PC-9 (cell line): ENCODE data around the gene RIMS4. TPM values are rescaled to one million over a fixed set of nuclear protein-coding genes. Genes with fewer than 3 reads are reported as not detected.

ENCODE experiments used
- BruUV-seq: library from RNA; stranded (reverse); fragments of 400-500 nt; replicated peaks from 2 replicates; lab custom pipeline; 2021; lab: Mats Ljungman, UMichigan
- CTCF ChIA-PET: fragments of 300-600 bp; sonication (Branson Sonifier 250); formaldehyde crosslinking; loops from one replicate; lab custom pipeline; 2022; ENCODE audit warnings: antibody characterized with exemption; lab: Charles Lee
- POLR2A ChIA-PET: fragments of 300-600 bp; sonication (Branson Sonifier 250); formaldehyde crosslinking; loops from one replicate; lab custom pipeline; 2022; ENCODE audit warnings: antibody characterized with exemption; ENCODE audit not compliant: unreplicated experiment; lab: Charles Lee
- DNase-seq, 2 experiments: peaks; one replicate each; pipeline versions ENCODE4 v3.0.0 to v3.0.0-alpha.2; 2015 to 2022; ENCODE audit warnings: mixed read lengths in 1 of 2
- H2AFZ ChIP-seq: fragments of 200-600 bp; sonication (generic); 2 replicates; pipeline ENCODE4 v1.8.1; 2017; ENCODE audit warnings: antibody characterized with exemption
- H3F3A ChIP-seq: fragments of 200-600 bp; sonication (generic); 2 replicates; pipeline ENCODE4 v1.8.1; 2017; ENCODE audit warnings: antibody characterized with exemption, mild to moderate bottlenecking, low read depth; ENCODE audit not compliant: insufficient read depth
- H3K27ac ChIP-seq: fragments of 200-600 bp; sonication (generic); 2 replicates; pipeline ENCODE4 v1.6.1; 2016; ENCODE audit warnings: mixed run types
- H3K27me3 ChIP-seq: fragments of 200-600 bp; sonication (generic); 2 replicates; pipeline ENCODE4 v1.6.1; 2016; ENCODE audit warnings: low read depth, mixed run types; ENCODE audit not compliant: insufficient read depth
- H3K36me3 ChIP-seq: fragments of 200-600 bp; sonication (generic); 2 replicates; pipeline ENCODE4 v1.6.1; 2016; ENCODE audit warnings: low read depth, mixed run types
- H3K4me1 ChIP-seq: fragments of 200-600 bp; sonication (generic); replicated peaks from 2 replicates; pipeline ENCODE4 v1.6.1; 2016; ENCODE audit warnings: mixed run types; ENCODE audit not compliant: insufficient read depth
- H3K4me2 ChIP-seq: fragments of 200-600 bp; sonication (generic); 2 replicates; pipeline ENCODE4 v1.6.1; 2017; ENCODE audit warnings: mixed run types
- H3K4me3 ChIP-seq: fragments of 200-600 bp; sonication (generic); 2 replicates; pipeline ENCODE4 v1.6.1; 2016; ENCODE audit warnings: mixed run types
- H3K79me2 ChIP-seq: fragments of 200-600 bp; sonication (generic); 2 replicates; pipeline ENCODE4 v1.6.1; 2017; ENCODE audit warnings: low read depth, mixed run types
- H3K9me2 ChIP-seq: fragments of 200-600 bp; sonication (generic); 2 replicates; pipeline ENCODE4 v1.8.1; 2017; ENCODE audit warnings: mild to moderate bottlenecking; ENCODE audit not compliant: insufficient read depth
- H3K9me3 ChIP-seq: fragments of 200-600 bp; sonication (generic); 2 replicates; pipeline ENCODE4 v1.8.1; 2016; ENCODE audit warnings: low read depth; ENCODE audit not compliant: insufficient read depth
- H4K20me1 ChIP-seq: fragments of 200-600 bp; sonication (generic); 2 replicates; pipeline ENCODE4 v1.8.1; 2017; ENCODE audit not compliant: insufficient read depth
- CTCF ChIP-seq: fragments of 200-600 bp; sonication (generic); conservative IDR thresholded peaks from 2 replicates; pipeline ENCODE4 v1.6.1; 2017; ENCODE audit warnings: mixed run types, antibody characterized with exemption, mild to moderate bottlenecking, moderate library complexity
- EZH2 ChIP-seq: fragments of 200-600 bp; sonication (generic); IDR thresholded peaks from 2 replicates; pipeline ENCODE4 v1.8.0; 2017; ENCODE audit warnings: antibody characterized with exemption, low read depth
- intact Hi-C: fragments of 100-400 bp; cut with micrococcal nuclease; formaldehyde crosslinking; loops from one replicate; pipeline ENCODE4 v1.10.0; 2022; ENCODE audit not compliant: unreplicated experiment
- total RNA-seq: library from RNA; stranded (reverse); gene quantifications from 2 replicates; pipeline ENCODE4 v1.2.3, GENCODE V29; 2021

The RIMS4 gene
- total RNA-seq, 1 experiment from 2014 or later, result 0.13 TPM

GRCh38 chr20:44733341-44734069 is 76.8 kb downstream of the RIMS4 start:
- peak; percentile 55 to 78 for DNase-seq
- intact Hi-C loops, result loop anchor here (1.0 to 5.0 kb wide), 5 partner anchors 48 to 345 kb away; partner anchors contain the start of gene TTPAL
- Histone ChIP-seq H3K27ac (no peak overlapping the region), H3F3A (peaks cover 37% of the 10 kb centered on the region), H4K20me1 (no peaks in the 10 kb centered on the region), H3K79me2 (no peaks in the 10 kb centered on the region), H2AFZ (no peak overlapping the region), H3K4me3 (no peak overlapping the region), H3K27me3 (no peaks in the 10 kb centered on the region), H3K36me3 (no peaks in the 10 kb centered on the region), H3K9me2 (no peaks in the 10 kb centered on the region), H3K4me2 (no peak overlapping the region), H3K9me3 (peaks cover 6% of the 10 kb centered on the region), H3K4me1 (peaks cover 45% of the 10 kb centered on the region)
- TF ChIP-seq EZH2 (no peak), CTCF (peak; percentile 96)
- POLR2A ChIA-PET, result no interaction called here
- BruUV-seq, result no TSS peak
- CTCF ChIA-PET, result interaction anchor here (2.4 to 2.8 kb wide), 2 partner anchors 18 to 49 kb away, joined by 11 to 38 read pairs; partner anchors contain the start of gene CCN5

- H3K9me3 ChIP-seq, result peaks cover 6% of the 10 kb centered on the region
- DNase-seq, result no peak
- H3K4me1 ChIP-seq, result peaks cover 51% of the 10 kb centered on the region
- peaks cover 40% of the 10 kb centered on the region for H3F3A ChIP-seq
- ChIA-PET CTCF (interaction anchor here (0.8 to 2.8 kb wide), 3 partner anchors 17 to 48 kb away, joined by 5 to 38 read pairs (median 11); partner anchors contain the start of gene CCN5), POLR2A (interaction anchor here (0.6 to 0.7 kb wide), 3 partner anchors 48 to 80 kb away, joined by 3 to 15 read pairs (median 5); no protein-coding TSS in a partner anchor)
- H3K79me2 ChIP-seq, result no peaks in the 10 kb centered on the region
- no peak overlapping the region for H2AFZ ChIP-seq
- no peaks in the 10 kb centered on the region for H4K20me1 ChIP-seq
- intact Hi-C loops, result loop anchor here (2.0 to 5.0 kb wide), 3 partner anchors 122 to 344 kb away; partner anchors contain the start of gene TTPAL
- no peak overlapping the region for H3K27ac ChIP-seq
- no peak overlapping the region for H3K4me3 ChIP-seq
- H3K9me2 ChIP-seq, result no peaks in the 10 kb centered on the region
- no TSS peak for BruUV-seq
- no peak overlapping the region for H3K4me2 ChIP-seq
- no peaks in the 10 kb centered on the region for H3K27me3 ChIP-seq
- no peaks in the 10 kb centered on the region for H3K36me3 ChIP-seq
- TF ChIP-seq EZH2 (no peak), CTCF (no peak)
Measured at GRCh38 chr20:44732327-44732726, 78.0 kb downstream of the RIMS4 start.

DNA sequence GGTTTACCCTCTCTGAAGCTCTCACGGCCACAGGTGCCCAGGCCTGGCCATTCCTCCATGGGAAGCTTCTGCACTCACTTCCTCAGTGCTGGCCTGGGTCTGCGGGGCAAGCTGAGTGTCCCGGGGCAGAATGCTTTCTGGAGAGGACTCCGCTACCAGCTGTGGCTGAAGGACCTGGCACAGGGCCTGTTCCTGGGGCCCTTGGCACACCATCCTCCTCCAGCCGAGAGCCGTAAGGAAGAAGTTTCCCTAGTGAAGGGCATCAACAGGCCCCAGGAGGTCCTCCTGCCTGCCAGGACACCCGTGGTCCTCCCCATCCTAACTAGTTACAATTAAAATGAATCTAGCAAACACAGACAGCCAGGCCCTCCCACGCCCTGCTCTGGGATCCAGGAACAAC is 78.7 kb downstream of the RIMS4 start:
- Histone ChIP-seq H3K4me3 (no peak overlapping the region), H3K79me2 (no peaks in the 10 kb centered on the region), H3K4me2 (no peak overlapping the region), H2AFZ (no peak overlapping the region), H3K27ac (no peak overlapping the region), H3K9me3 (no peaks in the 10 kb centered on the region), H3K36me3 (no peaks in the 10 kb centered on the region), H3K9me2 (no peaks in the 10 kb centered on the region), H3K4me1 (peaks cover 48% of the 10 kb centered on the region), H4K20me1 (no peaks in the 10 kb centered on the region), H3F3A (peaks cover 33% of the 10 kb centered on the region), H3K27me3 (no peaks in the 10 kb centered on the region)
- intact Hi-C loops, result loop anchor here (2.0 to 5.0 kb wide), 3 partner anchors 121 to 343 kb away; partner anchors contain the start of gene TTPAL
- no peak for DNase-seq
- CTCF ChIA-PET, result interaction anchor here (0.8 to 2.8 kb wide), 3 partner anchors 16 to 47 kb away, joined by 5 to 38 read pairs (median 11); partner anchors contain the start of gene CCN5
- no peak for TF ChIP-seq EZH2
- no peak for TF ChIP-seq CTCF
- POLR2A ChIA-PET, result interaction anchor here (0.6 kb wide), 1 partner anchor 80 kb away, joined by 15 read pairs; no protein-coding TSS in a partner anchor
- no TSS peak for BruUV-seq
